GM13977 (cell line): Measurements from ENCODE around the gene AURKA.
"Not testable (repeated sequence)": the region's sequence is repeated elsewhere in the genome, so short reads cannot be mapped to it uniquely, and the experiment has no call there.

ENCODE experiments used
- DNase-seq: peaks from one replicate; pipeline ENCODE4 v3.0.0; 2012; ENCODE audit warnings: low spot score
- CTCF ChIP-seq: IDR thresholded peaks from 2 replicates; pipeline ENCODE4 v1.5.1; 2012; ENCODE audit warnings: mild to moderate bottlenecking, control low read depth; ENCODE audit not compliant: insufficient read depth; ENCODE audit errors: extremely low read depth, missing control alignments
- in situ Hi-C: fragments of 300-500 bp; cut with MboI; formaldehyde crosslinking; loops from one replicate; pipeline ENCODE4 v1.12.0; 2022; ENCODE audit warnings: low sequenced_read_pairs, low pct_unique_long_range_greater_than_20kb, mixed read lengths, inconsistent platforms; ENCODE audit not compliant: unreplicated experiment

The AURKA gene

DNA sequence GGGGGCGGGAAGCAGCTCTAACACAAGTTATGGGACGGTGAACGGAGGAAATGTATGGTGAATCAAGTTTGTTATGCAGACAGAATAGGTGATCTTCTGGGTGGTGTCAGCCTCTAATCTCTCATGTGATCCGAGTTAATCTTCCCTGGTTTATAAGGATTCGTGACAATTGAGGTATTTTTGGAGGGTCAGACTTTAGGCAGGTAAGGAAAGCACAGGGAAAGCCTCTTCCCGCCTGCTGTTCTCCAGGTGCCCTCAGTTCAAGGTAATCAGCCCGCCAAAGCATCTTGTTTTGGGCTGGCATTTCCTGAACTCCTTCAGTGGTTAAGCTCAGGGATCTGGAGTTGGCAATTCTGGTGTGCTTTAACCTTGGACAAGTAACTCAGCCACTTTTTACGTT is 1.6 kb upstream of the AURKA start:
- no peak for DNase-seq
- TF ChIP-seq CTCF = no peak

GRCh38 chr20:56392881-56393482 is 967 bp upstream of the AURKA start:
- peak; percentile 27 for DNase-seq
- in situ Hi-C loops = no loop called here
- TF ChIP-seq CTCF = no peak

More for the DNA sequence above, 1.6 kb upstream of the AURKA start:
- in situ Hi-C loops = no loop called here

- no peak for DNase-seq
- no peak for TF ChIP-seq CTCF
- in situ Hi-C loops = no loop called here
Measured at GRCh38 chr20:56391596-56392131, 351 bp downstream of the AURKA start.

DNA sequence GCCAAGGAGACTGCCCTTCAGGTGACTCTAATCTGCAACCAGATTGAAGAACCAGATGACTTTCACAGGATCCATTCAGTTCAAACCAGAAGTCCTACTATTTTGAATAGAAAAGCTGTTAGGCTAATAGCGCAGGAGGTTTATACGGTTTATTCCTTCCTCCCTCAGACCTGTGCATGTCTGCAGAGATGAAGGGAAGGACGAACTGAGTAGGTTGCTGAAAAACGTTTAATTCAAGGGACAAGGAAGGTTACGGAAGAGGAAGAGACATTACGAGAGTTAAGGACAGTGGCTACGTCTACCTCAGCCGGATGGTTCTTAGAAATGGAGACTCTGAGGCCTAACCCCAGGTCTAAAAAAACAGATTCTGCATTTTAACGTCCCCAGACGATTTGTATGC is 978 bp downstream of the AURKA start:
- DNase-seq = no peak

GRCh38 chr20:56390396-56390795 is 1.6 kb downstream of the AURKA start:
- in situ Hi-C loops, DNase-seq: not testable (repeated sequence)

More for the DNA sequence above, 978 bp downstream of the AURKA start:
- in situ Hi-C loops = no loop called here
- no peak for TF ChIP-seq CTCF

GRCh38 chr20:56389807-56390206 is 2.2 kb downstream of the AURKA start:
- no peak for DNase-seq

More at GRCh38 chr20:56389807-56390206, 2.2 kb downstream of the AURKA start:
- in situ Hi-C loops = no loop called here
- no peak for TF ChIP-seq CTCF
